CD8-positive, alpha-beta memory T cell (primary cell): ENCODE results near the gene TSPAN1. TPM values are rescaled to one million over a fixed set of nuclear protein-coding genes. Genes with fewer than 3 reads are reported as not detected.

Experiments
- CTCF ChIA-PET: fragments of 350-600 bp; sonication (Branson Sonifier 250); formaldehyde crosslinking; loops from one replicate; lab custom pipeline; 2021; ENCODE audit warnings: antibody characterized with exemption; lab: Charles Lee
- POLR2A ChIA-PET: fragments of 350-600 bp; sonication (Branson Sonifier 250); formaldehyde crosslinking; loops from one replicate; lab custom pipeline; 2021; ENCODE audit warnings: antibody characterized with exemption; lab: Charles Lee
- DNase-seq, 5 donors: peaks; one replicate each; pipeline versions ENCODE4 v3.0.0 to v3.0.0-alpha.2; 2020 to 2022; ENCODE audit warnings: mixed read lengths in 1 of 5
- H3K27ac ChIP-seq: one replicate; pipeline ENCODE4 v1.7.0; 2013; ENCODE audit warnings: low read depth, mild to moderate bottlenecking, low read length, moderate library complexity
- H3K27me3 ChIP-seq: 2 replicates; pipeline ENCODE4 v1.7.0; 2013; ENCODE audit warnings: low read length, mild to moderate bottlenecking; ENCODE audit not compliant: insufficient read depth, poor library complexity, severe bottlenecking
- H3K36me3 ChIP-seq: 2 replicates; pipeline ENCODE4 v1.7.0; 2013; ENCODE audit warnings: mild to moderate bottlenecking, low read length, moderate library complexity; ENCODE audit not compliant: insufficient read depth
- H3K4me1 ChIP-seq: 2 replicates; pipeline ENCODE4 v1.7.0; 2013; ENCODE audit warnings: mild to moderate bottlenecking, low read length, moderate library complexity; ENCODE audit not compliant: insufficient read depth
- H3K4me3 ChIP-seq: 2 replicates; pipeline ENCODE4 v1.7.0; 2013; ENCODE audit warnings: mild to moderate bottlenecking, low read length
- H3K9me3 ChIP-seq: 2 replicates; pipeline ENCODE4 v1.7.0; 2013; ENCODE audit warnings: mild to moderate bottlenecking, low read length
- H3K27ac Mint-ChIP-seq, 8 donors: one replicate each; pipeline ENCODE4 v1.8.0; 2020 to 2021; ENCODE audit warnings: mixed read lengths in 8 of 8, mild to moderate bottlenecking in 6 of 8, inconsistent platforms in 3 of 8, moderate library complexity in 3 of 8
- H3K27me3 Mint-ChIP-seq, 2 donors: one replicate each; pipeline ENCODE4 v1.8.0; 2020 to 2021; ENCODE audit warnings: mixed read lengths in 2 of 2, mild to moderate bottlenecking in 1 of 2, moderate library complexity in 1 of 2
- H3K36me3 Mint-ChIP-seq, 3 donors: one replicate each; pipeline ENCODE4 v1.8.0; 2020 to 2021; ENCODE audit warnings: mixed read lengths in 3 of 3, inconsistent platforms in 1 of 3, mild to moderate bottlenecking in 1 of 3
- H3K4me1 Mint-ChIP-seq, 3 donors: one replicate each; pipeline ENCODE4 v1.8.0; 2020 to 2021; ENCODE audit warnings: mixed read lengths in 3 of 3, inconsistent platforms in 1 of 3, mild to moderate bottlenecking in 1 of 3
- H3K4me3 Mint-ChIP-seq, 7 donors: one replicate each; pipeline ENCODE4 v1.8.0; 2020 to 2021; ENCODE audit warnings: mixed read lengths in 7 of 7, mild to moderate bottlenecking in 6 of 7, moderate library complexity in 4 of 7, inconsistent platforms in 2 of 7
- H3K9me3 Mint-ChIP-seq, 5 donors: one replicate each; pipeline ENCODE4 v1.8.0; 2020 to 2022; ENCODE audit warnings: mixed read lengths in 5 of 5, mild to moderate bottlenecking in 3 of 5, moderate library complexity in 2 of 5, inconsistent platforms in 1 of 5
- polyA plus RNA-seq: library from polyadenylated mRNA; unstranded; fragments of 300-500 nt; fragmentation: Illumina TruSeq; gene quantifications from one replicate; pipeline ENCODE4 v1.2.3, GENCODE V29; 2021
- total RNA-seq, 2 experiments: library from RNA; stranded (reverse); gene quantifications; one replicate each; pipeline ENCODE4 v1.2.3, GENCODE V29; 2021

Gene TSPAN1
- total and polyA plus RNA-seq, 3 experiments from 2014 or later = not detected

DNA sequence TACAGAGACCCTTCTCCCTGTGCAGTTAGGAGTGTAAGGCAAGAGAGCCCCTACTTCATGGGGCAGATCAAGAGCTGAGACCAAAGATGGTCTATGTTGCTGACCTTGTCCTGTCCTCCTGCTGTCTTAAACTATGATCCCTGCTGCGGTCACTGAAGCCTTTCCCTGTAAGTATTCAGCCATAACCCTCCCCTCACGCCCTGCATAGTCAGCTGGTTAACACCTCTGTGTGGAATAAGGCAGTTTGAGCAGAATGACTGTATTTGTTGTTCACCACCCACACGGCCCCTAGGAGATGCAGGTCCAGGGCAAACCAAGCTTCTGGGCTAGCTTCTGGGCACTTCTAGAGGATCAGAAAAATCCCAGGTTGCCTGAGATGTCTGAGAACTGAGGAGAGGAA, 356 bp downstream of the TSPAN1 start:
- ChIA-PET CTCF (interaction anchor here (1.4 to 2.4 kb wide), 2 partner anchors 138 to 142 kb away, joined by 3 to 7 read pairs; no protein-coding TSS in a partner anchor), POLR2A (no interaction called here)
- Mint-ChIP-seq H3K4me1 (no peaks in the 10 kb centered on the region), H3K4me3 (no peak overlapping the region), H3K27ac (no peak overlapping the region), H3K27me3 (peaks cover 1 to 12% of the 10 kb centered on the region in 2 donors), H3K9me3 (no peaks in the 10 kb centered on the region), H3K36me3 (no peaks in the 10 kb centered on the region)
- Histone ChIP-seq H3K9me3 (no peaks in the 10 kb centered on the region), H3K4me3 (no peak overlapping the region), H3K36me3 (no peaks in the 10 kb centered on the region), H3K27ac (no peak overlapping the region), H3K4me1 (no peaks in the 10 kb centered on the region), H3K27me3 (no peaks in the 10 kb centered on the region)
- DNase-seq = no peak

- H3K4me1 Mint-ChIP-seq = no peaks in the 10 kb centered on the region
- Histone ChIP-seq H3K27ac (no peak within 1 kb of the TSS), H3K27me3 (no peaks in the 10 kb centered on the region), H3K4me3 (no peak within 1 kb of the TSS), H3K4me1 (no peaks in the 10 kb centered on the region), H3K9me3 (no peaks in the 10 kb centered on the region), H3K36me3 (no peaks in the 10 kb centered on the region)
- H3K27ac Mint-ChIP-seq = peak within 1 kb of the TSS in 1 of 8 donors; percentile 16
- H3K27me3 Mint-ChIP-seq = peaks cover 1 to 4% of the 10 kb centered on the region in 2 donors
- DNase-seq = no peak
- H3K4me3 Mint-ChIP-seq = no peak within 1 kb of the TSS
- ChIA-PET POLR2A (no interaction called here), CTCF (interaction anchor here (1.4 to 2.4 kb wide), 2 partner anchors 139 to 143 kb away, joined by 3 to 7 read pairs; no protein-coding TSS in a partner anchor)
- H3K9me3 Mint-ChIP-seq = no peaks in the 10 kb centered on the region
- no peaks in the 10 kb centered on the region for H3K36me3 Mint-ChIP-seq
Measured at GRCh38 chr1:46176211-46176865, 1.5 kb downstream of the TSPAN1 start, which contains the start of gene P3R3URF. TSS of gene P3R3URF (minus strand) at chr1:46176488. CDS start at chr1:46176471, 17 bp downstream.

DNA sequence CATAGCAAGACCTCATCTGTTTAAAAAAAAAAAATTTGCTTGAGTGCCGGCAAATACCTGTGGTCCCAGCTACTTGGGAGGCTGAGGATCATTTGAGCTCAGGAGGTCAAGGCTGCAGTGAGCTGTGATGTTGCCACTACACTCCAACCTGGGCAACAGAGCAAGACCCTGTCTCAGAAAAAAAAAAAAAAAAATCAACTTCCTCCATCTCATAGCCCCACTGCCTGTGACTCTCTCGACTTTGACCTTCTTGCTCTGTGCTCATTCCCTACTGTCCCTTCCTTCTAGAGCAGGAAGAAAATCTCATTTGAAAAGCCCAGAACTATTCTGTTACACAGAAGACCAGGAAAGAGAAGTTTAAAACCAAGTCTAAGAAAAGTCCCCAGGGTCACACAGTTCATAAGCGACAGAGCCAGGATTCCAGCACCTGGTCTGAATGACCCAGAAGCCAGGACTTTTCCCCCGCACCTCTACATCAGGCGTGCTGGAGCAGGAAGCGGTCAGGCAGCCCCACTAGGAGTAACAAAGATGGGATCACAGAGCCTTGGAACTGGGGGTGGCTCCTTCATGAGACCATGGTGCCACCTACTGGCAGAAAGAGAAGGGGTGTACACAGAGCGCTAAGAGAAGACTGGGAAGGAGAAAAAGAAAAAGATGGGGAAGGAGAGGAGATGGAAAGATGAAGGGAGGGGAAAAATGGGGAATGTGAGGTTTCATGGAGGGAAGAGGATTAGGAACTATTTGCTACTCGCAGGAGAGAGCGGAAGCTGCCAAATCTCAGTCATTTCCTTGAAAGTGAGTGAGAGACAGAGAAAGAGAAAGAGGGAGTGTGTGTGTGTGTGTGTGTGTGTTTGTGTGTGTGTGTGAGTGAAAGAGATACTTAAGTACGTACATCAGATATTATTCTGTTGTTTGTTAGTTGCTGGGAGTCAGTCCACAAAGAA, 4.5 kb downstream of the TSPAN1 start:
- no peak overlapping the region for H3K4me3 ChIP-seq
- no peak overlapping the region for H3K4me3 Mint-ChIP-seq
- no peaks in the 10 kb centered on the region for H3K27me3 Mint-ChIP-seq
- no peaks in the 10 kb centered on the region for H3K36me3 ChIP-seq
- no peaks in the 10 kb centered on the region for H3K36me3 Mint-ChIP-seq
- H3K27ac ChIP-seq = no peak overlapping the region
- ChIA-PET CTCF (interaction anchor here (0.6 to 5.4 kb wide), 3 partner anchors 10 to 142 kb away, joined by 3 to 69 read pairs (median 5); no protein-coding TSS in a partner anchor), POLR2A (no interaction called here)
- peaks cover 5 to 6% (median 5%) of the 10 kb centered on the region in 3 donors for H3K4me1 Mint-ChIP-seq
- no peak overlapping the region for H3K27ac Mint-ChIP-seq
- DNase-seq = peak; percentile 42 to 76 (median 53)
- peaks cover 2% of the 10 kb centered on the region for H3K4me1 ChIP-seq
- no peaks in the 10 kb centered on the region for H3K27me3 ChIP-seq
- H3K9me3 Mint-ChIP-seq = no peaks in the 10 kb centered on the region
- H3K9me3 ChIP-seq = no peaks in the 10 kb centered on the region

DNA sequence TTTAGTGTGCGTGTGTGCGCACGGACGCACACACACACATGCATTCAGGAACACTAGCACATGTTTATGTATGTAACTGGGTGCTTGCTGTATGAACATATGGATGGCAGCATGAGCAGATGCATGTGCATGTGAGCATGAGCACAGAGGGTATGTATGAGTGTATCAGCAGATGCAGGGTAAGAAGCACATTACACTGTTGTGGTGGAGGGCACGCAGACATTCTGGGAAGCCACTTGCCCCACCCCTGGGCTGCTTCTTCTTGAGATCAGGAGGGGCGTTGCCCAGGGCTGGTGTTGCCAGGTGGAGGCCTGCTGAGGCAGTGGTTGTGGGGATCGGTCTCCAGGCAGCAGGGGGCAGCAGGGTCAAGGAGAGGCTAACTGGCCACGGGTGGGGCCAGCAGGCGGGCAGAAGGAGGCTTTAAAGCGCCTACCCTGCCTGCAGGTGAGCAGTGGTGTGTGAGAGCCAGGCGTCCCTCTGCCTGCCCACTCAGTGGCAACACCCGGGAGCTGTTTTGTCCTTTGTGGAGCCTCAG, 5.3 kb downstream of the TSPAN1 start:
- no peaks in the 10 kb centered on the region for H3K27me3 Mint-ChIP-seq
- Histone ChIP-seq H3K4me1 (peaks cover 8% of the 10 kb centered on the region), H3K36me3 (no peaks in the 10 kb centered on the region), H3K27me3 (no peaks in the 10 kb centered on the region), H3K27ac (no peak overlapping the region), H3K4me3 (no peak overlapping the region), H3K9me3 (no peaks in the 10 kb centered on the region)
- H3K9me3 Mint-ChIP-seq = no peaks in the 10 kb centered on the region
- ChIA-PET POLR2A (no interaction called here), CTCF (interaction anchor here (1.0 to 5.4 kb wide), 6 partner anchors 12 to 143 kb away, joined by 3 to 69 read pairs (median 3); no protein-coding TSS in a partner anchor)
- no peak overlapping the region for H3K27ac Mint-ChIP-seq
- peak in 1 of 5 donors; percentile 10 for DNase-seq
- H3K36me3 Mint-ChIP-seq = no peaks in the 10 kb centered on the region
- H3K4me3 Mint-ChIP-seq = no peak overlapping the region
- peaks cover 10 to 12% (median 12%) of the 10 kb centered on the region in 3 donors for H3K4me1 Mint-ChIP-seq

GRCh38 chr1:46181343-46182260, 6.7 kb downstream of the TSPAN1 start:
- no peak for DNase-seq
- peaks cover 10 to 16% (median 14%) of the 10 kb centered on the region in 3 donors for H3K4me1 Mint-ChIP-seq
- no peak overlapping the region for H3K4me3 Mint-ChIP-seq
- ChIA-PET POLR2A (no interaction called here), CTCF (interaction anchor here (1.0 to 5.4 kb wide), 6 partner anchors 11 to 145 kb away, joined by 3 to 69 read pairs (median 3); no protein-coding TSS in a partner anchor)
- no peaks in the 10 kb centered on the region for H3K36me3 ChIP-seq
- no peaks in the 10 kb centered on the region for H3K9me3 Mint-ChIP-seq
- H3K9me3 ChIP-seq = no peaks in the 10 kb centered on the region
- no peak overlapping the region for H3K27ac ChIP-seq
- H3K4me1 ChIP-seq = peaks cover 8% of the 10 kb centered on the region
- H3K4me3 ChIP-seq = no peak overlapping the region
- H3K27me3 Mint-ChIP-seq = no peaks in the 10 kb centered on the region
- H3K36me3 Mint-ChIP-seq = no peaks in the 10 kb centered on the region
- H3K27ac Mint-ChIP-seq = no peak overlapping the region
- no peaks in the 10 kb centered on the region for H3K27me3 ChIP-seq

- no peak for DNase-seq
- H3K4me1 ChIP-seq = peaks cover 8% of the 10 kb centered on the region
- Mint-ChIP-seq H3K36me3 (peaks cover 0 to 10% (median 3%) of the 10 kb centered on the region in 3 donors), H3K27me3 (no peaks in the 10 kb centered on the region), H3K4me3 (peak overlapping the region in 1 of 7 donors; percentile 68), H3K4me1 (peaks cover 10 to 16% (median 14%) of the 10 kb centered on the region in 3 donors), H3K9me3 (no peaks in the 10 kb centered on the region), H3K27ac (no peak overlapping the region)
- no peaks in the 10 kb centered on the region for H3K36me3 ChIP-seq
- no peak overlapping the region for H3K27ac ChIP-seq
- CTCF ChIA-PET = interaction anchor here (1.3 to 5.4 kb wide), 7 partner anchors 12 to 149 kb away, joined by 3 to 69 read pairs (median 4); no protein-coding TSS in a partner anchor
- POLR2A ChIA-PET = no interaction called here
- H3K4me3 ChIP-seq = no peak overlapping the region
- no peaks in the 10 kb centered on the region for H3K27me3 ChIP-seq
- no peaks in the 10 kb centered on the region for H3K9me3 ChIP-seq
Measured at GRCh38 chr1:46183079-46183847, 8.4 kb downstream of the TSPAN1 start.
